Coronary artery (tissue), 2 donors: ENCODE data around the gene CA5A.

Source experiments
- DNase-seq: peaks from one replicate; pipeline ENCODE4 v3.0.0-alpha.2; 2017; ENCODE audit warnings: low spot score
- H3K27ac ChIP-seq, 2 donors: fragments of 200-600 bp; sonication (generic); one replicate each; pipeline ENCODE4 v1.5.1; 2016 to 2019
- H3K4me3 ChIP-seq: fragments of 200-600 bp; sonication (generic); 2 replicates; pipeline ENCODE4 v1.5.1; 2016; ENCODE audit warnings: mild to moderate bottlenecking, moderate library complexity
- CTCF ChIP-seq: fragments of 200-600 bp; sonication (generic); IDR thresholded peaks from one replicate; pipeline ENCODE4 v1.5.1; 2019; ENCODE audit warnings: antibody characterized with exemption

Gene CA5A

GRCh38 chr16:87956098-87956364 is 19.7 kb upstream of the CA5A start:
- no peak for DNase-seq
- peak overlapping the region; percentile 12 for H3K4me3 ChIP-seq
- H3K27ac ChIP-seq: peak overlapping the region; percentile 33 to 52
- TF ChIP-seq CTCF: no peak

GRCh38 chr16:87955302-87956097 is 19.2 kb upstream of the CA5A start:
- TF ChIP-seq CTCF: no peak
- DNase-seq: no peak
- Histone ChIP-seq H3K4me3 (no peak overlapping the region), H3K27ac (peak overlapping the region; percentile 33 to 61)

- H3K4me3 ChIP-seq: no peak overlapping the region
- no peak for TF ChIP-seq CTCF
- DNase-seq: no peak
- peak overlapping the region; percentile 17 to 61 for H3K27ac ChIP-seq
These were observed 18.5 kb upstream of the CA5A start for GRCh38 chr16:87954826-87955225.

- no peak for TF ChIP-seq CTCF
- Histone ChIP-seq H3K4me3 (no peak overlapping the region), H3K27ac (peak overlapping the region; percentile 22 to 61)
- no peak for DNase-seq
These were observed 18.0 kb upstream of the CA5A start for GRCh38 chr16:87954361-87954760.

- no peak overlapping the region for H3K4me3 ChIP-seq
- H3K27ac ChIP-seq: peak overlapping the region; percentile 22 to 61
- DNase-seq: no peak
These were observed 17.2 kb upstream of the CA5A start for GRCh38 chr16:87953308-87954215.

GRCh38 chr16:87952751-87953150 is 16.4 kb upstream of the CA5A start:
- TF ChIP-seq CTCF: no peak
- DNase-seq: no peak
- H3K27ac ChIP-seq: peak overlapping the region; percentile 96 to 100
- H3K4me3 ChIP-seq: peak overlapping the region; percentile 94

More at GRCh38 chr16:87953308-87954215, 17.2 kb upstream of the CA5A start:
- no peak for TF ChIP-seq CTCF
